Skeletal muscle satellite cell (primary cell): ENCODE data around the gene ECHDC1.

Experiments
- H3K27me3 ChIP-seq: 2 replicates; pipeline ENCODE4 v1.7.0; 2013; ENCODE audit warnings: low read length; ENCODE audit not compliant: control insufficient read depth, insufficient read depth
- H3K36me3 ChIP-seq: 2 replicates; pipeline ENCODE4 v1.7.0; 2013; ENCODE audit warnings: mild to moderate bottlenecking, control low read depth, low read length; ENCODE audit not compliant: insufficient read depth
- H3K4me1 ChIP-seq: 2 replicates; pipeline ENCODE4 v1.7.0; 2013; ENCODE audit warnings: low read length; ENCODE audit not compliant: control insufficient read depth, insufficient read depth
- H3K4me2 ChIP-seq: 2 replicates; pipeline ENCODE4 v1.7.0; 2013; ENCODE audit warnings: mild to moderate bottlenecking, low read length
- H3K4me3 ChIP-seq: 2 replicates; pipeline ENCODE4 v1.7.0; 2013; ENCODE audit warnings: low read length
- H3K9ac ChIP-seq: 2 replicates; pipeline ENCODE4 v1.7.0; 2013; ENCODE audit warnings: mild to moderate bottlenecking, low read depth, low read length, moderate library complexity
- H3K9me3 ChIP-seq: replicated peaks from 2 replicates; pipeline ENCODE4 v1.7.0; 2013; ENCODE audit warnings: mild to moderate bottlenecking, control low read depth, low read length

The ECHDC1 gene

GRCh38 chr6:127299522-127300240 lies 43.7 kb downstream of the ECHDC1 start:
- H3K9ac ChIP-seq, result no peak overlapping the region
- peaks cover 12% of the 10 kb centered on the region for H3K4me1 ChIP-seq
- H3K4me2 ChIP-seq, result peak overlapping the region; percentile 37
- peaks cover 9% of the 10 kb centered on the region for H3K36me3 ChIP-seq
- H3K4me3 ChIP-seq, result no peak overlapping the region
- H3K9me3 ChIP-seq, result no peaks in the 10 kb centered on the region
- no peaks in the 10 kb centered on the region for H3K27me3 ChIP-seq

- H3K4me2 ChIP-seq, result no peak overlapping the region
- no peak overlapping the region for H3K4me3 ChIP-seq
- H3K9ac ChIP-seq, result no peak overlapping the region
These were observed 44.9 kb downstream of the ECHDC1 start for GRCh38 chr6:127298475-127298874.

GRCh38 chr6:127297502-127298070 lies 45.8 kb downstream of the ECHDC1 start:
- Histone ChIP-seq H3K9me3 (no peaks in the 10 kb centered on the region), H3K4me1 (peaks cover 12% of the 10 kb centered on the region), H3K4me2 (no peak overlapping the region), H3K36me3 (peaks cover 13% of the 10 kb centered on the region), H3K4me3 (no peak overlapping the region), H3K27me3 (no peaks in the 10 kb centered on the region), H3K9ac (no peak overlapping the region)

More at GRCh38 chr6:127298475-127298874, 44.9 kb downstream of the ECHDC1 start:
- Histone ChIP-seq H3K9me3 (no peaks in the 10 kb centered on the region), H3K36me3 (peaks cover 9% of the 10 kb centered on the region), H3K27me3 (no peaks in the 10 kb centered on the region), H3K4me1 (peaks cover 12% of the 10 kb centered on the region)

- Histone ChIP-seq H3K4me3 (no peak overlapping the region), H3K4me2 (peak overlapping the region; percentile 12), H3K27me3 (no peaks in the 10 kb centered on the region), H3K36me3 (peaks cover 45% of the 10 kb centered on the region), H3K9me3 (no peaks in the 10 kb centered on the region), H3K9ac (no peak overlapping the region), H3K4me1 (peaks cover 26% of the 10 kb centered on the region)
These were observed 51.9 kb downstream of the ECHDC1 start for GRCh38 chr6:127291495-127291894.

GRCh38 chr6:127290391-127291265 lies 52.8 kb downstream of the ECHDC1 start:
- no peak overlapping the region for H3K9ac ChIP-seq
- H3K4me1 ChIP-seq, result peaks cover 26% of the 10 kb centered on the region
- H3K27me3 ChIP-seq, result no peaks in the 10 kb centered on the region
- H3K4me3 ChIP-seq, result no peak overlapping the region
- H3K4me2 ChIP-seq, result peak overlapping the region; percentile 12
- H3K36me3 ChIP-seq, result peaks cover 51% of the 10 kb centered on the region
- no peaks in the 10 kb centered on the region for H3K9me3 ChIP-seq

GRCh38 chr6:127289934-127290333 lies 53.5 kb downstream of the ECHDC1 start:
- Histone ChIP-seq H3K4me3 (no peak overlapping the region), H3K9ac (no peak overlapping the region), H3K27me3 (no peaks in the 10 kb centered on the region), H3K4me1 (peaks cover 26% of the 10 kb centered on the region), H3K9me3 (no peaks in the 10 kb centered on the region), H3K36me3 (peaks cover 50% of the 10 kb centered on the region), H3K4me2 (no peak overlapping the region)

GRCh38 chr6:127288705-127289104 lies 54.7 kb downstream of the ECHDC1 start:
- Histone ChIP-seq H3K4me2 (no peak overlapping the region), H3K4me3 (no peak overlapping the region), H3K27me3 (no peaks in the 10 kb centered on the region), H3K36me3 (peaks cover 50% of the 10 kb centered on the region), H3K9ac (no peak overlapping the region), H3K4me1 (peaks cover 26% of the 10 kb centered on the region), H3K9me3 (no peaks in the 10 kb centered on the region)

GRCh38 chr6:127282184-127282583 lies 61.2 kb downstream of the ECHDC1 start:
- Histone ChIP-seq H3K4me3 (no peak overlapping the region), H3K9ac (no peak overlapping the region), H3K36me3 (peaks cover 45% of the 10 kb centered on the region), H3K4me2 (no peak overlapping the region), H3K9me3 (no peaks in the 10 kb centered on the region), H3K4me1 (no peaks in the 10 kb centered on the region), H3K27me3 (no peaks in the 10 kb centered on the region)

- H3K4me1 ChIP-seq, result no peaks in the 10 kb centered on the region
- H3K27me3 ChIP-seq, result no peaks in the 10 kb centered on the region
- peaks cover 24% of the 10 kb centered on the region for H3K36me3 ChIP-seq
- no peaks in the 10 kb centered on the region for H3K9me3 ChIP-seq
- no peak overlapping the region for H3K9ac ChIP-seq
- H3K4me2 ChIP-seq, result no peak overlapping the region
- H3K4me3 ChIP-seq, result no peak overlapping the region
These were observed 63.6 kb downstream of the ECHDC1 start for GRCh38 chr6:127279815-127280214.

- Histone ChIP-seq H3K9ac (no peak overlapping the region), H3K4me3 (no peak overlapping the region), H3K27me3 (no peaks in the 10 kb centered on the region), H3K4me1 (no peaks in the 10 kb centered on the region), H3K9me3 (no peaks in the 10 kb centered on the region), H3K36me3 (peaks cover 18% of the 10 kb centered on the region), H3K4me2 (no peak overlapping the region)
These were observed 65.2 kb downstream of the ECHDC1 start for GRCh38 chr6:127277878-127278843.

GRCh38 chr6:127276331-127276730 lies 67.1 kb downstream of the ECHDC1 start:
- Histone ChIP-seq H3K9ac (no peak overlapping the region), H3K9me3 (no peaks in the 10 kb centered on the region), H3K4me3 (no peak overlapping the region), H3K36me3 (peaks cover 2% of the 10 kb centered on the region), H3K4me2 (no peak overlapping the region), H3K4me1 (no peaks in the 10 kb centered on the region), H3K27me3 (no peaks in the 10 kb centered on the region)
